IMR-90 (cell line): ENCODE measurements around the gene NPSR1. TPM values are rescaled to one million over a fixed set of nuclear protein-coding genes. Genes with fewer than 3 reads are reported as not detected.

Source experiments
- ATAC-seq: fragments of 200-7000 bp; cut with Tn5 transposase; 2 replicates; pipeline ENCODE4 v1.9.1; 2020; ENCODE audit warnings: low read depth, mild to moderate bottlenecking, moderate library complexity
- BruUV-seq: library from RNA; stranded (reverse); fragments of 400-500 nt; replicated peaks from 2 replicates; lab custom pipeline; 2021; lab: Mats Ljungman, UMichigan
- CTCF ChIA-PET: fragments of 300-600 bp; formaldehyde crosslinking; extraction: SDS; loops from one replicate; lab custom pipeline; 2021; ENCODE audit warnings: antibody characterized with exemption; lab: Yijun Ruan, JAX
- POLR2A ChIA-PET: fragments of 300-600 bp; sonication (Branson Sonifier 250); formaldehyde crosslinking; loops from one replicate; lab custom pipeline; 2022; ENCODE audit warnings: antibody characterized with exemption; ENCODE audit not compliant: unreplicated experiment; lab: Charles Lee
- DNase-seq: peaks from one replicate; pipeline ENCODE4 v3.0.0; 2013
- H2AFZ ChIP-seq: replicated peaks from 2 replicates; pipeline ENCODE3; 2013; ENCODE audit warnings: low read length, mild to moderate bottlenecking; ENCODE audit not compliant: poor library complexity
- H2AK5ac ChIP-seq: 2 replicates; pipeline ENCODE4 v1.6.1; 2013; ENCODE audit warnings: low read depth, low read length, inconsistent platforms
- H2AK9ac ChIP-seq: replicated peaks from 2 replicates; pipeline ENCODE3; 2013; ENCODE audit warnings: mild to moderate bottlenecking, low read depth, low read length, moderate library complexity; ENCODE audit not compliant: poor library complexity
- H2BK120ac ChIP-seq: 2 replicates; pipeline ENCODE4 v1.6.1; 2013; ENCODE audit warnings: low read depth, low read length, inconsistent platforms
- H2BK15ac ChIP-seq: 3 replicates; pipeline ENCODE4 v1.6.1; 2013; ENCODE audit warnings: low read depth, low read length, inconsistent platforms
- H2BK20ac ChIP-seq: 2 replicates; pipeline ENCODE4 v1.6.1; 2013; ENCODE audit warnings: low read depth, mild to moderate bottlenecking, inconsistent platforms, low read length, moderate library complexity
- H2BK5ac ChIP-seq: 2 replicates; pipeline ENCODE4 v1.6.1; 2013; ENCODE audit warnings: mild to moderate bottlenecking, low read depth, low read length, inconsistent platforms; ENCODE audit not compliant: poor library complexity, severe bottlenecking
- H3K14ac ChIP-seq: replicated peaks from 2 replicates; pipeline ENCODE4 v1.6.1; 2013; ENCODE audit warnings: low read depth, low read length, inconsistent platforms
- H3K18ac ChIP-seq: 2 replicates; pipeline ENCODE4 v1.6.1; 2013; ENCODE audit warnings: low read depth, low read length, control low read depth
- H3K23ac ChIP-seq: 2 replicates; pipeline ENCODE4 v1.6.1; 2013; ENCODE audit warnings: low read depth, low read length, inconsistent platforms
- H3K27ac ChIP-seq: 2 replicates; pipeline ENCODE4 v1.5.1; 2013; ENCODE audit warnings: mild to moderate bottlenecking, control low read depth, low read length; ENCODE audit not compliant: insufficient read depth
- H3K27me3 ChIP-seq: 2 replicates; pipeline ENCODE4 v1.6.1; 2013; ENCODE audit warnings: low read length; ENCODE audit not compliant: control insufficient read depth, insufficient read depth
- H3K36me3 ChIP-seq: 2 replicates; pipeline ENCODE4 v1.6.1; 2013; ENCODE audit warnings: low read length, mixed read lengths; ENCODE audit not compliant: control insufficient read depth, insufficient read depth
- H3K4ac ChIP-seq: 2 replicates; pipeline ENCODE4 v1.6.1; 2013; ENCODE audit warnings: low read depth, low read length, inconsistent platforms
- H3K4me1 ChIP-seq: 2 replicates; pipeline ENCODE4 v1.6.1; 2013; ENCODE audit warnings: low read length, mixed read lengths; ENCODE audit not compliant: control insufficient read depth, insufficient read depth
- H3K4me2 ChIP-seq: 2 replicates; pipeline ENCODE4 v1.6.1; 2013; ENCODE audit warnings: low read depth, mild to moderate bottlenecking, control low read depth, low read length, moderate library complexity
- H3K4me3 ChIP-seq: 2 replicates; pipeline ENCODE4 v1.5.1; 2013; ENCODE audit warnings: low read depth, mild to moderate bottlenecking, control low read depth, low read length, moderate library complexity; ENCODE audit not compliant: insufficient read depth
- H3K56ac ChIP-seq: 2 replicates; pipeline ENCODE4 v1.6.1; 2013; ENCODE audit warnings: low read length, inconsistent platforms; ENCODE audit not compliant: insufficient read depth; ENCODE audit errors: extremely low read depth
- H3K79me1 ChIP-seq, 2 experiments: 2 replicates each; pipeline ENCODE4 v1.6.1; 2013; ENCODE audit warnings: low read length in 2 of 2, inconsistent platforms in 1 of 2, low read depth in 1 of 2
- H3K9ac ChIP-seq: 2 replicates; pipeline ENCODE4 v1.6.1; 2013; ENCODE audit warnings: low read depth, low read length, control low read depth
- H3K9me1 ChIP-seq: 2 replicates; pipeline ENCODE4 v1.6.1; 2013; ENCODE audit warnings: low read length, inconsistent platforms; ENCODE audit not compliant: insufficient read depth
- H3K9me3 ChIP-seq: 2 replicates; pipeline ENCODE4 v1.6.1; 2013; ENCODE audit warnings: low read length; ENCODE audit not compliant: control insufficient read depth, insufficient read depth
- H4K20me1 ChIP-seq: 2 replicates; pipeline ENCODE4 v1.6.1; 2013; ENCODE audit warnings: low read length, inconsistent platforms; ENCODE audit not compliant: insufficient read depth
- H4K5ac ChIP-seq: 2 replicates; pipeline ENCODE4 v1.6.1; 2013; ENCODE audit warnings: mild to moderate bottlenecking, low read depth, low read length, control low read depth
- H4K8ac ChIP-seq, 2 experiments: 2 replicates each; pipeline ENCODE4 v1.6.1; 2013; ENCODE audit warnings: low read depth in 2 of 2, low read length in 2 of 2, control low read depth in 1 of 2, inconsistent platforms in 1 of 2
- H4K91ac ChIP-seq: 2 replicates; pipeline ENCODE4 v1.6.1; 2013; ENCODE audit warnings: low read depth, low read length, inconsistent platforms; ENCODE audit not compliant: insufficient read depth
- BHLHE40 ChIP-seq: fragments of 150-350 bp; IDR thresholded peaks from 2 replicates; pipeline ENCODE4 v1.6.1; 2016; ENCODE audit warnings: mild to moderate bottlenecking, low read depth, low read length
- CEBPB ChIP-seq: IDR thresholded peaks from 2 replicates; pipeline ENCODE4 v1.6.1; 2012; ENCODE audit warnings: low read depth, low read length, improper control_type of control experiment
- CHD1 ChIP-seq: IDR thresholded peaks from 2 replicates; pipeline ENCODE4 v1.6.1; 2012; ENCODE audit warnings: low read depth, low read length, improper control_type of control experiment
- CTCF ChIP-seq: conservative IDR thresholded peaks from 2 replicates; pipeline ENCODE4 v1.5.1; 2012; ENCODE audit warnings: mild to moderate bottlenecking, low read depth, low read length, improper control_type of control experiment
- ELK1 ChIP-seq: fragments of 150-350 bp; IDR thresholded peaks from 2 replicates; pipeline ENCODE4 v1.6.1; 2016; ENCODE audit warnings: low read depth, mild to moderate bottlenecking, low read length, moderate library complexity, borderline replicate concordance
- FOS ChIP-seq: fragments of 150-350 bp; IDR thresholded peaks from 2 replicates; pipeline ENCODE4 v1.6.1; 2016; ENCODE audit warnings: low read depth, low read length
- MAFK ChIP-seq: IDR thresholded peaks from 2 replicates; pipeline ENCODE4 v1.6.1; 2012; ENCODE audit warnings: low read depth, low read length, improper control_type of control experiment
- MAZ ChIP-seq: IDR thresholded peaks from 2 replicates; pipeline ENCODE4 v1.6.1; 2012; ENCODE audit warnings: low read depth, mild to moderate bottlenecking, low read length, improper control_type of control experiment, moderate library complexity, borderline replicate concordance
- NFE2L2 ChIP-seq: fragments of 150-350 bp; IDR thresholded peaks from 2 replicates; pipeline ENCODE4 v1.6.1; 2016; ENCODE audit warnings: low read depth, mild to moderate bottlenecking, low read length
- POLR2A ChIP-seq: IDR thresholded peaks from 2 replicates; pipeline ENCODE4 v1.6.1; 2012; ENCODE audit warnings: mild to moderate bottlenecking, low read depth, low read length
- RCOR1 ChIP-seq: IDR thresholded peaks from 2 replicates; pipeline ENCODE4 v1.6.1; 2012; ENCODE audit warnings: mild to moderate bottlenecking, low read length, improper control_type of control experiment; ENCODE audit not compliant: insufficient replicate concordance
- RFX5 ChIP-seq: IDR thresholded peaks from 2 replicates; pipeline ENCODE4 v1.8.0; 2012; ENCODE audit warnings: low read depth, mild to moderate bottlenecking, low read length, moderate library complexity
- SMC3 ChIP-seq: fragments of 150-350 bp; IDR thresholded peaks from 2 replicates; pipeline ENCODE4 v1.6.1; 2016; ENCODE audit warnings: low read depth, mild to moderate bottlenecking, antibody characterized with exemption, low read length, moderate library complexity
- WGBS, 2 experiments: methylation state at CpG; one replicate each; pipeline versions ENCODE4 v1.1.5 to v1.1.7; 2013; ENCODE audit warnings: missing lambda C conversion rate in 2 of 2; ENCODE audit not compliant: insufficient read length in 1 of 2; ENCODE audit errors: extremely low coverage in 2 of 2; 5-methylcytosine and 5-hydroxymethylcytosine counted together
- dilution Hi-C: fragments of 300-500 bp; cut with HindIII; formaldehyde crosslinking; loops from one replicate; pipeline ENCODE4 v1.14.3; 2018; ENCODE audit warnings: low sequenced_read_pairs; ENCODE audit not compliant: unreplicated experiment
- in situ Hi-C: fragments of 300-500 bp; cut with MboI; formaldehyde crosslinking; loops from 3 replicates; pipeline ENCODE4 v1.14.3; 2019; ENCODE audit warnings: low sequenced_read_pairs, inconsistent platforms, mixed read lengths
- intact Hi-C: fragments of 100-400 bp; cut with micrococcal nuclease; formaldehyde crosslinking; loops from 2 replicates; pipeline ENCODE4 v1.10.0; 2022
- polyA plus RNA-seq, 3 experiments: library from polyadenylated mRNA; depleted of rRNA; stranded (reverse); fragments of >200 nt; gene quantifications; 2 replicates each; pipeline ENCODE4 v1.2.3, GENCODE V29; 2012; ENCODE audit warnings: low replicate concordance in 1 of 3
- total RNA-seq: library from RNA; depleted of rRNA; stranded (reverse); fragments of >200 nt; gene quantifications from 2 replicates; pipeline ENCODE4 v1.2.3, GENCODE V29; 2012
- TF ChIP-seq, protein P1 (sequence below): fragments of 150-350 bp; IDR thresholded peaks from 2 replicates; pipeline ENCODE4 v1.6.1; 2017; ENCODE audit warnings: mild to moderate bottlenecking, antibody characterized with exemption, low read length, low read depth

Gene NPSR1
- total and polyA plus RNA-seq, 2 of the 4 experiments (the other 2 are of a cell fraction): not detected

GRCh38 chr7:34612661-34613060 lies 45.4 kb upstream of the NPSR1 start:
- Histone ChIP-seq H2AK5ac (no peak overlapping the region), H3K18ac (no peak overlapping the region), H2AK9ac (no peak overlapping the region), H3K79me1 (no peaks in the 10 kb centered on the region), H2BK120ac (no peak overlapping the region), H3K9me3 (peaks cover 5% of the 10 kb centered on the region; the same call in 1 of the 2 replicates), H4K5ac (no peak overlapping the region), H2AFZ (no peak overlapping the region), H4K8ac (no peak overlapping the region), H3K9ac (no peak overlapping the region), H3K4me3 (no peak overlapping the region), H3K4me2 (no peak overlapping the region), H2BK20ac (no peak overlapping the region), H4K91ac (no peak overlapping the region), H3K14ac (no peak overlapping the region), H3K4me1 (no peaks in the 10 kb centered on the region), H3K9me1 (no peaks in the 10 kb centered on the region), H3K4ac (no peak overlapping the region), H4K20me1 (no peaks in the 10 kb centered on the region), H2BK15ac (no peak overlapping the region), H3K23ac (no peak overlapping the region), H2BK5ac (no peak overlapping the region), H3K27ac (no peak overlapping the region), H3K27me3 (no peaks in the 10 kb centered on the region), H3K36me3 (no peaks in the 10 kb centered on the region), H3K56ac (no peak overlapping the region)
- intact Hi-C loops: no loop called here
- no peak for ATAC-seq
- TF ChIP-seq POLR2A (no peak), ELK1 (no peak), CEBPB (no peak), RCOR1 (no peak), SMC3 (no peak), NFE2L2 (no peak), FOS (no peak), CHD1 (no peak), RFX5 (no peak), MAZ (no peak), MAFK (no peak), BHLHE40 (no peak), CTCF (no peak)
- TF ChIP-seq, protein P1, sequence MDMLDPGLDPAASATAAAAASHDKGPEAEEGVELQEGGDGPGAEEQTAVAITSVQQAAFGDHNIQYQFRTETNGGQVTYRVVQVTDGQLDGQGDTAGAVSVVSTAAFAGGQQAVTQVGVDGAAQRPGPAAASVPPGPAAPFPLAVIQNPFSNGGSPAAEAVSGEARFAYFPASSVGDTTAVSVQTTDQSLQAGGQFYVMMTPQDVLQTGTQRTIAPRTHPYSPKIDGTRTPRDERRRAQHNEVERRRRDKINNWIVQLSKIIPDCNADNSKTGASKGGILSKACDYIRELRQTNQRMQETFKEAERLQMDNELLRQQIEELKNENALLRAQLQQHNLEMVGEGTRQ: no peak
- no CpG with 5 or more reads among the region's 2 CpGs for WGBS, 2 experiments
- in situ Hi-C loops: no loop called here
- no peak for DNase-seq
- ChIA-PET CTCF (no interaction called here), POLR2A (no interaction called here)
- BruUV-seq: no TSS peak
- dilution Hi-C loops: no loop called here
